Stimulated activated CD4-positive, alpha-beta T cell treated with anti-CD3 and anti-CD28 coated beads, Interleukin-2, amount 100 ng/mL, for 4 hours (primary cell): ENCODE results near the gene DIS3L2.

Experiments used
- DNase-seq: peaks from one replicate; pipeline ENCODE4 v3.0.0-alpha.2; 2020; ENCODE audit warnings: low read depth

DIS3L2 gene

GRCh38 chr2:232229911-232230310 is 268.4 kb downstream of the DIS3L2 start:
- DNase-seq = no peak

DNA sequence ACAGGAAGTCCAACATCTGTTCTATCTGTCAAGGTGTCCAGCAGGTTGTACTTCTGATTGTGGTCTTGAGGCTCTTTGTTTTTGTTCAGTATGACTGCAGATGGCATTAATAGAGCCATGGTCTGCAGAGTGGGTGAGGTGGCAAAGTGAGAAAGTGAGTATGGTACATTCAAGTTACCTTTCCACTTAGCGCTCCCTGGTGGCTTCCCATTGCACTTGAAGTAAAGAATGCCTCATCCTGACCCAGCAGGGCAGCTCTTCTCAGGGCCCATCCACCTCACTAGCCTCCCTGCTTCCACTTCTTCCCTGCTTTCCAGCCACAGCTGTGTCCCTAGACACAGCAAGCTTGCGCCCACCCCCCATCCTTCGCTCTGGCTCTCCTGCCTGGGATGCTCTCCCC is 269.0 kb downstream of the DIS3L2 start:
- DNase-seq = no peak

DNA sequence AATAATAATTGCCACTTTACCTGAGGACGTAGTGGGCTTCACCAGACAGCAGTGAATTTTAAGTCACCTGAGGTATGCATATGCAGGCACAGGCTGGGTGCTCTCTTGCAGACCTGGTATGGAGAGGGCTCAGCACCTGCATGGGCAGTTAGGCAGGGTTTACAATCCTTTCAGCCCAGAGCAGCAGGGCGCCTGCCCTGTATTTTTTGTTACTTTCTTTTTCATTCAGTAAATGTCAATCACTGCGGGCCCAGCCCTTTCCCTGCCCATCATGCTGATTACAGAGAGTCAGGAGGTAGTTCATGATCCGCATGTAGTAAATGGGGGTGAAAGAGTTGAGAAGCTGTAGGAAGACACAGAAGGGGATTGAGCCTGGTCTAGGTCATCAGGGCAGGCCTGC is 270.0 kb downstream of the DIS3L2 start:
- DNase-seq = no peak

DNA sequence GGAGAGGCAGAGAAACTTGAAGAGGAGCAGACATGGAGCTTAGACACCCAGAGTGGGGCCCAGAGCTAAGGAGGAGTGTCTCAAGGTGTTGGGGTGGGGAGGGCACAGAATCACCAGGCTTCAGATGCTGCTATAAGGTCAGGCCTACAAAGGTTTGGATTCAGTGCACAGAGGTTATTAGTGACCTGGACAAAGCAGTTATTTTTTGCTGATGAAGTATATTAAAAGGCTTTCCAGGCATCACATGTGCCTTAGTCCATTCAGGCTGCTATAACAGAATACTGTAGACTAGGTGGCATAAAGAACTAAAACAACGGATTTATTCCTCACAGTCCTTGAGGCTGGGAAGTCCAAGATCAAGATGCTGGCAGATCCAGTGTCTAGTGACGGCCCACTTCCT is 271.4 kb downstream of the DIS3L2 start:
- DNase-seq = no peak

DNA sequence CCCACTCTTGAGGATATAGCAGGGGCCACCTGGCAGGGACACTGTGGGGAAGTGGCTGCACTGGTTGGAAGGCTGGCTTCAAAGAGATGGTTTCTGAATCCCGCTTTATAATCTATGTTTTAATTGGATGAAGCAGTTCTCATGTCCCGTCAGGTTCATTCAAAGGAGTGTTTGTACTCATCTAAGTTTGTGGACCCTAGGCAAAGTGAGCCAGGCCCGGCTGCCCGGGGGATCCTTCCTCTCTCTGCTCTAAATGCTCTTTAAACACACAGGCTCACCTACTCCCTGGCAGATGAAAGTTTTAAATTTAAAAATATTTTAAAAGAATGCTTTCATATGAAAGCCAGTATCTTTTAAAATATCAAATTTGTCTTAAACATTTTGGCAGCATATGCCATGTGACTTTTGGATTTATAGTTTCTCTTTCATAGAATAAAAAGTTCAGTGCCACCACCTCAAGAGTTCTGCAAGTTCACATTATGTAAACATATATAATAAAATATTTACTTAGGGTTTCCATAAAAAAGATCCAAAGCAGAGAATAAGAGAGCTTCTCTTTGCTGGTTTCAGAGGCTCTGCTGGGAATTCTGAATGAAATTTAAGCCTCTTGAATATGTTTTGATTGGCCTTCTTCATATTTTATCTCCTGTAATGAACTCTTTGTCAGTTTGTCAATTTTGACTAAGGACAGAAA is 273.6 kb downstream of the DIS3L2 start:
- no peak for DNase-seq

GRCh38 chr2:232235716-232236115 is 274.2 kb downstream of the DIS3L2 start:
- DNase-seq = no peak

DNA sequence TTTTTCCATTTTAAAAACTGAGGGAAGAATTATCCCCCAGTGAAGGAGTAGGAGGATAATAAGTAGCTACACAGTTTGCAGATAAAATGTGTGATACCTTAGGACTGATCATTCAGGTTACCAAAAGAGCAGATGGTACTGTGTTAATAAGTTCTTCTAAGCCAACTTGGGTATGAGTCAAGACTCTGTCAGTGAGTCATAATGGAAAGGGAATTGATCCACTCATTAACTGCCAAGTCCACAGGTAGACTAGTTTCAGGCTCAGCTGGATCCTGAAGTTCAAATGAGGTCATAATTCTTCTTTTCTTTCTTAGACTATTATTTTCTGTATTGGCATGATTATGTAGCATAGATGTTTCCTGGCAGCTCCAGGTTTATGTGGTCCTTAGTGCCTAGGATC is 274.7 kb downstream of the DIS3L2 start:
- no peak for DNase-seq

DNA sequence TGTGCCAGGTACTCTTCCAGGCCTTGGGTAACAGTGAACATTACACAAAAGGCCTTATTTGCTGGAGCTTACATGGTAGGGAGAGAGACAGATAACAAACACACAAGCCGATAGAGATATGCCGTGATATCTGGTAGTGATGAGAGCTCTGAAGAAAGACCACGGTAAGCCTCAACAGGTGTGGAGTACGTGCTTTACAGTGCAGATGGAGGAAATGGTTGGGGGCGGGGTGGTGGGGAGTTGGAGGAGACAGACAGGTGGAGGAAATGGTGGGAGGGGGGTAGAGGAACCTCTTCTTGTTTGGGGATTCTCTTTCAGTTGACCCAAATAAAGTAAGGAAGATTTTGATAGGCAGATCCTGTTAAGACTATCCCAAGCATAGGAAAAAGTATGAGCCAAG is 276.0 kb downstream of the DIS3L2 start:
- DNase-seq = no peak

DNA sequence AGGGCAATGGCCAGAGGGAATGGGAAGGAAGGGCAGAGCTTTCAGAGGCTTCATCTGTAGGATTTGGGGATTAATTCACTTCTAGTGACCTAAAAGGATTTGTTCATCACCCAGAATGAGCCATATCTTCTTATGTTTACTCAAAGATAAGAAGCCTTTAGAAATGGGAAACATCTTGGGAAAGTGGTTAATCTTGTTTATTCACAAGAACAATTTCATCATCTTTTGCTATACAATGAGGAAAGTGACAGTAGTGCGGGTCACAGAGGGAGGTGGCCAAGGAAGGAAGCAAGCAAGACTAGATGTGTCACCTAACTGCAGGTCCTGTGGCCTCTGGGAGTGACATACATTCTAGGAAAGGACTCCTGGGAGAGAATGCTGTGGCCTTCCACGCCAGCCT is 276.6 kb downstream of the DIS3L2 start:
- DNase-seq = no peak

- no peak for DNase-seq
These were observed 277.1 kb downstream of the DIS3L2 start for GRCh38 chr2:232238596-232238995.

DNA sequence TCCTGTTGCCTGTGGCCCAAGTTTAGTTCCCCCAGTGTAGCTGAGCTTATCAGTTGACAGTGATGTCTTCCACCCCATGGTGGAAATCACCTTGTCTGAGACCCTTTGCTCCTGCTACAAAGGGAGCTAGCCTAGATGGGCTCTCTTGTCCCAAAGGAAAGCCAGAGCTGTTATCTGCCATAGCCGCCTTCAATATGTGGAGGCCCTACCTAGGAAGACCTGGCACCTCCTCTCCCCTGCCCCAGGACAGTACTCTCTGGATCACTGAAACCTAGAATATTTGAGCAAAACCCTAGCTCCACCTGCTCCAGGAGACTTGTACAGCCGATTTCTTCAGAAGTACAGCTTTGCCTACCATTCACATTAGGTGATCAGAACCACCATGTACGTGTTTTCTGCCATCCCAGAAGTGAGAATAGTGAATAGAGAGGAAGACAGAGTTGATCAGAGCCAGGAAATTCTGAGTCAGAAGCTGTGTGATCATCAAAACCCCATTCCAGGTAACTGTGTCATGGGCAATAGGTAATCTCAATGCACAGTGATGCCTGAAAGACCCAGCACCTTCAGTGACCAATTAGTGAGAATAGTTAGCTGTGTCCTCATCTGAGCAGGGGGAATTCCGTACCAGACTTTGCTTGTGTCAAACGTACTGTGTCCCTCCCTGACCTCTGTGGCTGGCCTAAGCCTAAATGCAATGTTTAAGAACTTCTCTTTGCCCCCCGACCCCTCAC is 278.6 kb downstream of the DIS3L2 start:
- DNase-seq = no peak

- DNase-seq = no peak
These were observed 279.4 kb downstream of the DIS3L2 start for GRCh38 chr2:232240906-232241305.

DNA sequence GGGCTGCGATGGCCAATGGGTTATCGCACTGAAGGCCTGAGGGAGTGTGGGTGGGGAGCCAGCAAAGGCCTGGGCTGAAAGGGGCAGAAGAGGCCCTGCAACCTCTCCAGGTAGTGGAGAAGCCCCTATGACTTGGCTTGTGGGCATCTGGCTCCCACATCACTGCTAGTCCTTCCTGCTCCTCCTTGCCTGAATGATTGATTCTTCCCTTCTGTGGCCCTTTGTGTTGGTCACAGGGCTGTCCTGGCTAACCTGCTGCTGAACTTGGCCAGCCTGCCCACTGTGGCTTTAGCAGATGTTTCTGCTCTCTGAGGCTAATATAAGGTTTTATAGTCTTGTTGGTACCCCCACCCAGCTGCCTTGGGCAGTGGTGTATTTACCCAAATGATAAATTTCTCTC is 280.8 kb downstream of the DIS3L2 start:
- DNase-seq = no peak

DNA sequence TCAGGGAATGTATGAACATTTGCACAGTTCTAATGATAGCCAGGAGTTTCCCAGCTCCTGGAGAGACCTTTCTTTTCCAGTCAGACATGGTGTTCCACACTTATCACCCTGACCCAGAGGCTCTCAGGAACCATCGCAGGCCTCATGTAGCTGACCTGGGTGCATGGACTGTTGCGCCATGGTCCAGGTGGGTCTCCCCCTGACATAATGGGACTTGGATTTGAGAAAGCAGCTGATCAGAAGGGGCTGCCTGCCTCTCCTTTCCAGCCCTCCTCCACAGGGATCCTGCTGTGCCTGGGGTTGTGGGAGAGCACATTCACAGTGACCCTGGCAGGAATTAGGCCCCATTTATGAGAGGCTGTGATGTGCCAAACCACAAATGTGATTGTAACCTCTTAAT is 283.6 kb downstream of the DIS3L2 start:
- DNase-seq = no peak

- no peak for DNase-seq
These were observed 284.7 kb downstream of the DIS3L2 start for GRCh38 chr2:232246245-232246644.

DNA sequence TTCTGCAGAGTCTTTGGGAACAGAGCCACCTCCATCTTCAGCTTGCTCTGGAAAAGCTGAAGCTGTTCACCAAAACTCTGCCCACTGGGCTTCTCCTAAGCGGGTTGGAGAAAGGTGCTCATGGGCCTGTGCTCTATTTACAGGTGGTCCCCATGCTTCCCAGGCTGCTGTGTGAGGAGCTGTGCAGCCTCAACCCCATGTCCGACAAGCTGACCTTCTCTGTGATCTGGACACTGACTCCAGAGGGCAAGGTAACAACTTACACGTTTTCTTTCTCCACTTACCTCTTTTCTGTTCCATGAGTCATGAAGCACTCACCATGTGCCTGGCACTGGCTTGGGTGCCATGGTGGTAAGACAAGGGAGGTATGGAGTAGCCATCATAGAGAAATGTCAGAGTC is 287.6 kb downstream of the DIS3L2 start:
- DNase-seq = no peak

- DNase-seq = no peak
These were observed 289.0 kb downstream of the DIS3L2 start for GRCh38 chr2:232250246-232251175.

DNA sequence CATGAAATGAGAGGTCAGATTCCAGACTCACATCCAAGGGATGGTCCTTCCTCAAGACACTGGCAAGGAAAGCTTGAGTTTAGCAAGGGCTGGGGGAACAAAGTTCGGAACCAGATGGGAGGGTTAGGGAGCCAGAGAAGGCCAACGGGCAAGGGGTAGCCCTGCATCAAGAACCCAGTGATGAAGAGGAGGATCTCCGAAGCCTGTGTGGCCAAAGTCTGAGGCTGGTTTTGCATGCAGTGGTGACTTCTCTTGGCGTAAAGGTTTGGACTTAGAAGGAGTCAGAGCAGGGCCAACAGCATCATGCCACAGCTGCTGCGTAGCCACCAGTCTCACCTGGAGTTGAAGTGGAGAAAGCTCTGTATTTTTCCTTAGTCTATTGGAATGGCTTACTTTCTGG is 293.5 kb downstream of the DIS3L2 start:
- DNase-seq = no peak

DNA sequence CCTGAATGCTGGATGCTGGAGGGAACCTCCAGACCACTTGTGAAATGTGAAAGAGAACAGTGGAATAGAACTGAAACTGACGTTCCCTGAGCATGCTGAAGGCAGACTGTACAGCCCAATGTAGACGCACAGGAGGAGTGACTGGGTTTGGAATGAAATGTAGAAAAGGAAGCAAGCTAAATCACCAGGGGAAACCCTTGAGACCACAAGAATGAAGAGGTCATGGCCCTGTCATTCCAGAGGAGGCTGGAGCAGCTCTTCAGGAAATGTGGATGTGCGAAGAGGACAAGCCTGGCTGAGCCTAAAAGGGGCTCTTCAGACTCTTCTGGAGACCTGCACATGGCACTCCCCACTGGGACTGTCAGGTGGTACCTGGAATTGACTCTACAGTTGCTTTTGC is 298.6 kb downstream of the DIS3L2 start:
- no peak for DNase-seq

- no peak for DNase-seq
These were observed 300.3 kb downstream of the DIS3L2 start for GRCh38 chr2:232261776-232262175.

- no peak for DNase-seq
These were observed 301.8 kb downstream of the DIS3L2 start for GRCh38 chr2:232263295-232263694.

DNA sequence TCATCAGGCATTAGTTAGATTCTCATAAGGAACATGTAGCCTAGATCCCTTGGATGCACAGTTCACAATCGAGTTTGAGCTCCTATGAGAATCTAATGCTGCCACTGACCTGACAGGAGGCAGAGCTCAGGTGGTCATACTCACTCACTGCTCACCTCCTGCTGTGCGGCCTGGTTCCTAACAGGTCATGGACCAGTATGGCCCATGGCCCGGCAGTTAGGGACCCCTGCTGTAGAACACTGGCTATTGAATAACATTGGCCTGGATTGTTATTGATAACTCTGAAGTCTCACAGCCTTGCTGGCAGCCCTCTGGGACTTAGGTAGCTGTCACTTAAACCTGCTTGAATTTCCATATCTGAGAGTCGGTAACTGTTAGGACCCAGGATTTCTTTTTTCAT is 302.6 kb downstream of the DIS3L2 start:
- no peak for DNase-seq

- DNase-seq = no peak
These were observed 303.8 kb downstream of the DIS3L2 start for GRCh38 chr2:232265329-232265728.
